ENCODE results near the gene S100A4.
"Not testable (repeated sequence)": the region's sequence is repeated elsewhere in the genome, so short reads cannot be mapped to it uniquely, and the experiment has no call there.

The S100A4 gene

DNA sequence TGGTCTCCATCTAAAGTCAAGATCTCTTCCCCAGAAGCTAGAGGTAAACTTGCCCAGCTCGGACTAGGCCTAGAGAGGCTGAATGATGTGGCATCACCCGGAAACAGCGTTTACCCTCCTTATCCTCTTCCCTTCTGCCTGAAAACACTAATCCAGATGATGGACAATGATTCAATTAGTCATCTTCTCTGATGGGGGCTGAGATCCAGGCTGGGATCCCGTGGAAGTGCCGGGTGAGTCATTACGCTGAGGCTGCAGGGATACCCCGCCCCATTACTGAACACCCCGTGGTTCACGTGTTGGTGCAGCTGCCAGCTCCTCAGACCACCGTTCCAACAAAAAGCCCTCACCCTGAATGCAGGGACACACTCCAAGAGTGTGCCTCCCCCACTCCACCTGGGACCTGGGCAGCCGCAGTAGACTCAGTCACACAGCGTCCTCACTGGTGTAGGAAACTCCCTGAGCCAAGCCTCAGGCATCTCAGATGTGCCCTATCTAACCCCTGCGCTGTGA is 11.9 kb downstream of the S100A4 start:
- DNase-seq (ENCODE audit: low spot score) = peak; percentile 92

GRCh38 chr1:153532769-153533599 is 12.6 kb downstream of the S100A4 start:
- DNase-seq (ENCODE audit: low spot score) = peak; percentile 87

GRCh38 chr1:153532181-153532580 is 13.4 kb downstream of the S100A4 start:
- DNase-seq (ENCODE audit: low spot score) = no peak

DNA sequence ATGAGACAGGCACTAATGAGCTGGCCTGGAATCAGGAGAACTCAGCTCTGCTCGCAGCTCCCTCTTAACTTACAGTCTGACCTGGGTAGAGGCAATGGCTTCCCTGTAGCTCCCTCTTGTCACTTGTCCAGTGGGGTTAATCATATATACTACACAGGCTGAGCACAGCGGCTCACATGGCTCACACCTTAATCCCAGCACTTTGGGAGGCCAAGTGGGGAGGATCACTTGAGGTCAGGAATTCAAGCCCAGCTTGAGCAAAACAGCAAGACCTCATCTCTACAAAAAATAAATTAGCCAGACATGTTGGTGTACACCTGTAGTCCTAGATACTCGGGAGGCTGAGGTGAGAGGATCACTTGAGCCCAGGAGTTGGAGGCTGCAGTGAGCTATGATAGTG is 14.0 kb downstream of the S100A4 start:
- no peak for DNase-seq (ENCODE audit: low spot score)

DNA sequence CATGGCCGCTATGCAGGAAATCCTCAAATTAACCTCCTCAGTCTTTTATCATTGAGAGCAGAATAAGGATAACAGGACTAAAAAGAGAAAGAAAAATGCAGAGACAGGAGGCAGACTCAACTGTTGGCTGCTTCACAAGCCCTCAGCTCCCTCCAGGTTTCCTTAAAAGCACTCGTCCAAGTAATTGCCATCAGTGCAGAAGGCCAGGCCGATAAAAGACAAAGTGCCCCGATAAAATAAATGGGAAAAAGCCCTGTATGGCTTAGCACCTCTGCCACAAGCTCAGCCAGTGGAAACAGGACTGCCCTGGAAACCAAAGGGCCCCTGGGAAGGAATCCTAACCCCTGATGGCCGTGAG is 17.9 kb downstream of the S100A4 start:
- DNase-seq (ENCODE audit: low spot score) = no peak

- DNase-seq (ENCODE audit: low spot score) = no peak
Observed at GRCh38 chr1:153527023-153527682, 18.5 kb downstream of the S100A4 start.

- no peak for DNase-seq (ENCODE audit: low spot score)
Observed at GRCh38 chr1:153526132-153526543, 19.5 kb downstream of the S100A4 start.

GRCh38 chr1:153525088-153525728 is 20.4 kb downstream of the S100A4 start:
- DNase-seq (ENCODE audit: low spot score) = no peak

GRCh38 chr1:153522353-153523048 is 23.1 kb downstream of the S100A4 start:
- not testable (repeated sequence) for DNase-seq (ENCODE audit: low spot score)

DNA sequence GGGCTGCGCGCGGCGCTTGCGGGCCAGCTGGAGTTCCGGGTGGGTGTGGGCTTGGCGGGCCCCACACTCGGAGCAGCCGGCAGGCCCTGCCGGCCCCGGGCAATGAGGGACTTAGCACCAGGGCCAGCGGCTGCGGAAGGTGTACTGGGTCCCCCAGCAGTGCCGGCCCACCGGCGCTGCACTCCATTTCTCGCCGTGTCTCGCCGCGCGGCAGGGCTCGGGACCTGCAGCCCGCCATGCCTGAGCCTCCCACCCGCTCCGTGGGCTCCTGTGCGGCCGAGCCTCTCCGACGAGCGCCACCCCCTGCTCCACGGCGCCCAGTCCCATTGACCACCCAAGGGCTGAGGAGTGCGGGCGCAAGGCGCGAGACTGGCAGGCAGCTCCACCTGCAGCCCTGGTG is 23.8 kb downstream of the S100A4 start:
- DNase-seq (ENCODE audit: low spot score) = not testable (repeated sequence)

DNA sequence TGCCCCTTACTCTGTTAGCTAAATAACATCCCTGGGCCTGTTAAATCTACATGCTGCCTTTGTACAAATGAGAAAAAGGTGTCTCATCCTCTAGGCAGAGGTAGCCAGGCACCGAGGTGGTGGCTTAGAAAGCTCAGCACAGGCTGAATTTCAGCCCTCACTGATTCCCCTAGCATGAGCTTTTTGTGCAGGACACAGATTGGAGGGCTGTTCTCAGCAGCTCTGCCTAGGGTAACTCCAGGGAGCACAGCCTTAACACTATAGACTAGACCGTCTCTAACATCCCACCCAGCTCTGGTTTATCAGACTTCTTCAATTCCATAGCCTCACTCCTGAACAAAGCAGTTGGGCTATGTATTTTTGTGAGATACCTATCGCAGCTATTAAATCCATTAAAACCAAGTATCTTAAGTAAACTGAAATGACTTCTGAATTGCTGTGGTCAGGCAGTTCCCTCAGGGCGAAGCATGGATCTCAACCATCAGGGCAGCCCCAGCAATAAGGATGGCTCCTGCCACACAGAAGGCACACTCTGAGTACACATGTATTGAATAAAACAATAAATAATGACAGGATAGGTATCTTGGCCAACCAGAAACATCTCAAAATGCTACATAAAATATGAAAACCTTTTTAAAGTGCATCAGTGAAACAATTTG is 24.7 kb downstream of the S100A4 start:
- DNase-seq (ENCODE audit: low spot score) = no peak

- DNase-seq (ENCODE audit: low spot score) = not testable (repeated sequence)
Observed at GRCh38 chr1:153520137-153520691, 25.4 kb downstream of the S100A4 start.

DNA sequence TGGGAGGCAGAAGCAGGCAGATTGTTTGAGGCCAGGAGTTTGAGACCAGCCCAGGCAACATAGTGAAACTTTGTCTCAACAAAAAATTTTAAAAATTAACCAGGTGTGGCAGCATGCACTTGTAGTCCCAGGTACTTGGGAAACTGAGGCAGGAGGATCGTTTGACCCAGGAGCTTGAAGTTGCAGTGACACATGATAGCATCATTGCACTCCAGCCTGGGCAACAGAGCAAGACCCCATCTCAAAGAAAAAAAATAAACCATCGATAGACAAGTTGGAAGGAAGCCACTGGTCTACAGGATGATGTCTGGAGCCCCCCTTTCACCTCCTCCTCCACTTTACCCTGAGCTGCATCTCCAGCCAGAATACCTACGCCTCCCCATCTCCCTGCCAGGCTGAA is 26.4 kb downstream of the S100A4 start:
- no peak for DNase-seq (ENCODE audit: low spot score)

DNA sequence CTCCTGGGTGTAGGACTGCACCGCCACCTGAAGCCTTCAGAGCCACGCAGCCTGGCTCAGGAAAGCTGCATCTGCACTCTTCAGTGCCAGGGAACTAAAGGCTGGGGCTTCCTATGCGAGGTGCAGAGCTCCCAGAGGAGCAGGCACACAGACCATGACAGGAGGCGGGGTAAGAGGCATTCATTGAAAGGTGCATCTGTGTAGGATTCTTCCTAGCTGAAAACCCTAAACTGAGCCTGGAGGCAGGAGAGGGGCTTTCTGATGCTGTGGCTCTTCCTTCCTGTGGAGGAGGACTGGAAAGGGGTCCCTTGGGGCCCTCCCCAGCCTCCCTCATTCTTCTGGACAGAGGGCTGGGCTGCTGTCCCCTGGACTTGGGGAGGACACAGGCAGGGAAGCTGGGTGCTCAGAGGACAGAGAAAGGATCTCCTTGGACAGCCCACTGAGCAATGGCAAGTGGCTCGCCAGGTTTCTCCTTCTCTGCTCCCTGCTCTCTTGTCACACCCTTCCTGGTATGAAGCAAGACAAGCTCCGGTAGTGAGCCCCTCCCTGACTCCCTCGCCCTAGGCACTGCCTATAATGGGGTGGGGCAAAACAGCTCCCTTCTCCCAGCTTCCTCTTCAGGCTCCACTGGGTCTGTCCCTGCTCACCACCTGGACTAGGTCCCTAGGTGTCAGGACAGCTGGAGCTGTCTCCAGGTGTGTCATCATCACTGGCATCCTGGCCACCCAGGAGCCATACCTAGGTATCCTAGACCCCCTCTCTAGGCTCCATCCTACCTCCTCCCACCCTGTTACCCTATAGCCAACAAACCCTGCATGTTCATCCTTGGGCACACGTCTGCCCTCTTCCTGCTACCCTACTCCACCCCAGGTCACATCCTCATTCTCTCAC is 29.9 kb downstream of the S100A4 start:
- DNase-seq (ENCODE audit: low spot score) = no peak

DNA sequence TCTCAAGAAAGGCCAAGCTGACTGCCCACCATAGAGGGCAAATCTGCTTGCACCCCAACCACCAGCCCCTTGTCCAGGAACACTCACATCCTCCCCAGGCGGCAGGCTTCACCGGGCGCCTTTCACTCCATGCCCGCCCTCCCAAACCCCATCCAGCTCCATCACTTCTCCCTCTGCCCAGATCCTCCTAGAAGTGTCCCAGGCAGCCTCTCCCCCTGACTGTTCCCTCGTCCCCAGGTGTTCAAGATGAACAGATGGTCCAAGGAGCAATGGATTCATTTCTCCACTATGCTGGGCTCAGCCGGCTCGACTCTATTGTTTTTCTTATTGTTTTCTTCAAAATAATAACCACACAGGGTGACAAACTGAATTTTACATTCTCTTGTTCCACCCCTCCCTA is 31.9 kb downstream of the S100A4 start:
- no peak for DNase-seq (ENCODE audit: low spot score)

- no peak for DNase-seq (ENCODE audit: low spot score)
Observed at GRCh38 chr1:153513023-153513422, 32.6 kb downstream of the S100A4 start.

GRCh38 chr1:153510984-153511410 is 34.6 kb downstream of the S100A4 start:
- peak; percentile 90 for DNase-seq (ENCODE audit: low spot score)

DNA sequence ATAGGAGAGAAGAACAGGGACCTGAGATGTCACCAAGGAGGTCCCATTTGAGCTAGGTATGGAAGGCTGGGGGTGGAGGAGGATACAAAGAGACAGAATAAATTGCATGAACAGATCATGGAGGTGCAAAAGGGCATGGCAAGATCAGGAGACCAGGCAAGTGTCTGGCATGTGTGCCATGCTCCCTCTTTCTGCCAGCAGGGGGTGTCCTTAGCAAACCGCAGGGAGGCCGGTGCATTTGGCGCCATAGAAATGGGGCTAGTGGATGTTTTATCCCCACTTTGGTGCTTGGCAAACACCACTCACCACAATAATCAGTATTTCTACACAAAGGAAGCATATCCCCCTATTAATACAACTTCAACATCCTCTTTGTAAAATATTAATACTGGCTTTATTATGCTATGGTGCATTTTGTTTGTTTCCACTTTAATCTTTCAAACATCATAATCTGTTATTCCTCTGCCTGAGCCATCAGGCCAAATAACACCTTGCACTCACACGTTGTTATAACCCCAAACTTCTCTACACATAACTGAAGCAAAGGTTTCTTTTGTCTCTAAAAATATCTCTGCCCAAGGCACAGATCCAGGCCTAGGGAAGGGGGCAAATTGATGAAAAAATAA is 35.8 kb downstream of the S100A4 start:
- DNase-seq (ENCODE audit: low spot score) = peak; percentile 52

- no peak for DNase-seq (ENCODE audit: low spot score)
Observed at GRCh38 chr1:153509036-153509435, 36.6 kb downstream of the S100A4 start.

All from hepatic stellate cell (primary cell).